Natural killer cell treated with Interleukin-12 subunit alpha and Interleukin-12 subunit beta and Interleukin-15 and Interleukin-18, amount 100 ng/mL, for 72 hours (primary cell): ENCODE data around the gene AGBL1. TPM values are rescaled to one million over a fixed set of nuclear protein-coding genes. Genes with fewer than 3 reads are reported as not detected.

ENCODE experiments used
- ATAC-seq, 2 donors: fragments of 150-1000 bp; cut with Tn5 transposase in 1 of 2; sonication (Bioruptor Pico), chemical (Tn5 transposase) in 1 of 2; 2 replicates each; pipeline ENCODE4 v1.10.0; 2021
- DNase-seq: peaks from one replicate; pipeline ENCODE4 v3.0.0; 2022; ENCODE audit warnings: low spot score
- H3K27ac Mint-ChIP-seq, 2 donors: 1 replicate in 1 of 2; 2 replicates in 1 of 2; pipeline ENCODE4 v1.8.0; 2022; ENCODE audit warnings: mixed read lengths in 2 of 2, mild to moderate bottlenecking in 1 of 2, moderate library complexity in 1 of 2
- H3K27me3 Mint-ChIP-seq, 2 donors: 1 replicate in 1 of 2; 2 replicates in 1 of 2; pipeline ENCODE4 v1.8.0; 2022; ENCODE audit warnings: mixed read lengths in 2 of 2
- H3K36me3 Mint-ChIP-seq: one replicate; pipeline ENCODE4 v1.8.0; 2022; ENCODE audit warnings: mixed read lengths
- H3K4me1 Mint-ChIP-seq, 2 donors: 1 replicate in 1 of 2; 2 replicates in 1 of 2; pipeline ENCODE4 v1.8.0; 2022; ENCODE audit warnings: low read depth in 2 of 2, mixed read lengths in 2 of 2, mild to moderate bottlenecking in 1 of 2
- H3K4me3 Mint-ChIP-seq: one replicate; pipeline ENCODE4 v1.8.0; 2022; ENCODE audit warnings: mixed read lengths
- H3K9me3 Mint-ChIP-seq: 2 replicates; pipeline ENCODE4 v1.8.0; 2022; ENCODE audit warnings: mixed read lengths
- total RNA-seq, 2 donors: library from RNA; stranded (reverse); gene quantifications; one replicate each; pipeline ENCODE4 v1.2.3, GENCODE V29; 2022

Gene AGBL1
- total RNA-seq, 2 donors from 2014 or later = not detected

DNA sequence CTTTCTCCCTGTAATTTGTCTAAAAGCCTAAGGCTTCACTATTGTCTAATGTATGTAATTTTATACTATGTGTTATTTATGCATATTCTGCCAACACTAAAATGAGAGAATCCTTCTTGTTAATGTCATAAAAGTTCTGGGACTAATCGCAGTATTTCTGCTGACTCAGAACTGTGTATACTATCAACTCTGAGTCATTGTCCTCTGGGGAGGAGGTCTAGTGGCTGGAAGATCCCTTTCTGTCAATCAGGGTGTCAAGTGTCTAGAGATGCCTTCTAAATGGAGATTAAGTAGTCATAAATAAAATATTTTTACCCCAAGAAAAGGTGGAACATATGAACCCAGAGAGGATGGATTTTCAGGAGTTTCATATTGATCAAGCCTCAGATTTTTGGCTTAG is 473.4 kb downstream of the AGBL1 start:
- peaks cover 4 to 5% of the 10 kb centered on the region in 2 donors for H3K27me3 Mint-ChIP-seq
- no peaks in the 10 kb centered on the region for H3K9me3 Mint-ChIP-seq
- no peaks in the 10 kb centered on the region for H3K36me3 Mint-ChIP-seq
- H3K4me1 Mint-ChIP-seq = no peaks in the 10 kb centered on the region
- no peak overlapping the region for H3K4me3 Mint-ChIP-seq
- ATAC-seq = no peak
- no peak for DNase-seq
- H3K27ac Mint-ChIP-seq = no peak overlapping the region

DNA sequence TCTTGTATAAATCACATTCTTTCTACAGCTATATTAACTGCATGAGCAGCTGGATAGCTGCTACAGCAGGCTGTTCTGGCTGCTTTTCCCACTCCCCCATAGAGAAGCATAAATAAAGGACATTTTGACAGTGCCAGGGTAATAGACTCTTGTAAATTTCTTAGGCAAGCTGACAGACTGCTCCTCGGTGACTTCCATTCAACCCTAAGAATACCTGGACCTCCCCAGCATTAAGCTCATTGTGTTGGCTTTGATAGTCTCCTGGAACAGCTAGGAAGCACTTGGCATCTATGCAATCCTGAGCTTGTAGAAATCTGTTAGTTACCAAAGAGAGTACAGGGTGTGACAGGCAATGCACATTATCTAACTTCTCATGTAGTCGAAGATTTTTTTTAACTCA is 475.4 kb downstream of the AGBL1 start:
- Mint-ChIP-seq H3K4me1 (no peaks in the 10 kb centered on the region), H3K27ac (no peak overlapping the region), H3K9me3 (no peaks in the 10 kb centered on the region), H3K27me3 (peaks cover 4 to 5% of the 10 kb centered on the region in 2 donors), H3K4me3 (no peak overlapping the region), H3K36me3 (no peaks in the 10 kb centered on the region)
- no peak for DNase-seq
- ATAC-seq = no peak

DNA sequence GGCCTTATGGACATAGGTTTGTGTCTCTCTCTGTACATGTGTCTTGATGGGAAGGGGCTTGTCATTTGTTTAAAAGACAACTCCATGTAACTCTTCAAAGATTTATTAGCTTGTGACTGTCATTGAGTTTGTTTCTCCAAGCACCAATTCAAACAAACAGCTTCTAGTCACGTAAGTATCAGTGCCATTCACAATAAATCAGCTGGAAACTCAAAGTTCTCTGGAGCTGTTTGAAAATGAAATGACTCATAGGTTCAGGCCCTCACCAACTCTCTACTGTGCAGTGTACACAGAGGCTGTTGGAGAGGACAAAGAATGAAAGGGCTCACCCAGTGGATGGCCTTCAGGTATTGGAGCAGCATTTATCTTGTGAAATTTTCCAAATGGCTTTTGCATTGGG is 476.3 kb downstream of the AGBL1 start:
- no peak for ATAC-seq
- Mint-ChIP-seq H3K27ac (no peak overlapping the region), H3K4me3 (no peak overlapping the region), H3K36me3 (no peaks in the 10 kb centered on the region), H3K9me3 (no peaks in the 10 kb centered on the region), H3K4me1 (no peaks in the 10 kb centered on the region), H3K27me3 (peaks cover 4 to 5% of the 10 kb centered on the region in 2 donors)
- no peak for DNase-seq

DNA sequence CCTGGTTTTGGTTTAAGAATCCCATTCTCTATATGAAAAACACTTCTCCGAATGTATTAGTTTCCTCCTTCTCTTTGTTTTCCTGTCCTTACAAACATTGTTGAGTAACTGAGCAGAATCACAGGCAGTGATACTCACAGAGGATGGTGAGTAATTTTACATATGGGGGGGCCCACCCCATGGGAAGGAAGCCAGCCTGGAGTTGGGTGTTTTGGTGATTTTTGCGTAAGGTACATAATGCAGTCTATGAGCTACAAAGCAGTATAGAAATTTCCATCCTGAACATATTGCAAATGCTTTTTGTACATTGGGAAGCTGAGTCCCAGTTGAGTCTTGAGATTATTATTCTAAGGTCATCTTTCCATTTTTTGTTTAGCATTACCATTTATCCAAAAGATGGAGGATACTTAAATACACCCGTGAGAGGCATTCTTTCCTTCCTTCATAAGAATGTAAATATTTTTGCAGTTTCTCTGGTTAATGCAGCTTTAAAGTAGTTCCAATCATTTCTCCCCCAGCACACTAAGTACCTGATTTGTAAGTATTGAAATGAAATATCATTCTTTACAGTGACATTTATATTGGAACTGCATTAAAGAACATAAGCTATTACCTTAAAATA is 476.8 kb downstream of the AGBL1 start:
- DNase-seq (no peak), ATAC-seq (no peak)
- Mint-ChIP-seq H3K27ac (no peak overlapping the region), H3K36me3 (no peaks in the 10 kb centered on the region), H3K4me1 (no peaks in the 10 kb centered on the region), H3K9me3 (no peaks in the 10 kb centered on the region), H3K27me3 (peaks cover 4 to 5% of the 10 kb centered on the region in 2 donors), H3K4me3 (no peak overlapping the region)

DNA sequence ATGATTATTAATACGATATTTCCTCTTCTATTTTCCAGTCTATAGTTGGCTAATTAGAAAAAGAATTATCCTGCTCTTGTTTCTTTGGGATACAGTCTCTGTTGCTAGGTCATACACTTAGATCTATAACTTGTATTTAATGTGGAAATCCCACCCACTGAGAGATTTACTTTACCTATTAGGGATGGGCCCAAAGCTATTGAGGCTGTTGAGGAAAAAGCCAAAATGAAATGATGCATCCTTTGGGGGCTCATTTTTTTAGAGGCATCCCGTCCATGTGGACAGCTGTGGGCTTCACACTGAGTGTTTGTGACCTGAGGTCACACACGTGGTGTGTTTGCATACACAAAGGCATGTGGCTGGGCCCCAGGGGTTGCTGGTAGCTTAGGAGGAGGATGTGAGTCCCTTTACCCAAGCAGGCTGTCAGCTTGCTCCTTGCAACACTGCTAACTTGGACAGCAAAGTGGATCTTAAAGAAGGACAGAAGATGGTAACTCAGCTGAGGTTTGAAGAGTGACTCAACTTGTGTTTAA is 477.4 kb downstream of the AGBL1 start:
- Mint-ChIP-seq H3K9me3 (no peaks in the 10 kb centered on the region), H3K36me3 (no peaks in the 10 kb centered on the region)

DNA sequence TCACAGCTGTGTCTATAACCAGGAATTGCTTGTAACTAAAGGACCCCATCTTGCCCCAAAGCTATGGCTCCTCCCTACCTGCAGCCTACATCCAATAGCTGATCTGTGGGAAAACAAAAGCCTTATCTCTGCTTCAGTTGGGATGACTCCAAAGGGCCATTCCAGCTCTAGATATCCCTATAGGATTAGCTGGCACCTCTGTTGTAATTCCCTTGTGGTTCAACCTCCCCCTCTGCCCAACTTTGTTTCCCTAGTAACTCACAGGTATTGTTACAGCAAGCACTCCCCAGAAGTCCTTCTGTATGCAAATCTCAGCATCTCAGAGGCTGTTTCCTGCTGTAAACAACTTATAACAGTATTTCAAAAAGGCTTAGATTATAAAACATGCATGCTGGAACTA is 478.6 kb downstream of the AGBL1 start:
- H3K4me1 Mint-ChIP-seq = no peaks in the 10 kb centered on the region
- peaks cover 1% of the 10 kb centered on the region for H3K9me3 Mint-ChIP-seq
- no peak overlapping the region for H3K4me3 Mint-ChIP-seq

More for the DNA sequence above, 477.4 kb downstream of the AGBL1 start:
- Mint-ChIP-seq H3K27me3 (peaks cover 0 to 5% of the 10 kb centered on the region in 2 donors), H3K4me3 (no peak overlapping the region), H3K27ac (no peak overlapping the region), H3K4me1 (no peaks in the 10 kb centered on the region)
- DNase-seq (no peak), ATAC-seq (no peak)

DNA sequence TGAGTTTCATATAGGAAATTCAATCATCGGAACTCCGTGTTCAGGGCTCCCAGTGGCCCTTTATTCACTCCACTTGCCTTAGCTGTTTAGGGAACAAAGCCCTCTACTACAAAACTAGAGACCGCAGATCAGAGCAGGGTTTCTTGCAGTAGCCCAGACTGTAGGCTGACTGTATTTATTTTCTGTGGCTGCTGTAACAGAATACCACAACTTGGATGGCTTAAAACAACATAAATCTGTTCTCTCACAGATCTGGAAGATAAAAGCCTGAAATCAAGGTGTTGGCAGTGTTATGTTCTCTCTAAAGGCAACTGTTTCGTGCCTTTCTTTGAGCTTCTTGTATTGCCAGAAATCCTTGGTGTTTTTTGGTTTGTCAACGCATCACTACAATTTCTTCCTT is 479.0 kb downstream of the AGBL1 start:
- no peak for DNase-seq
- Mint-ChIP-seq H3K4me1 (no peaks in the 10 kb centered on the region), H3K4me3 (no peak overlapping the region), H3K27me3 (peaks cover 0 to 5% of the 10 kb centered on the region in 2 donors), H3K9me3 (peaks cover 5% of the 10 kb centered on the region), H3K36me3 (peaks cover 8% of the 10 kb centered on the region), H3K27ac (no peak overlapping the region)
- ATAC-seq = no peak

More for the DNA sequence above, 478.6 kb downstream of the AGBL1 start:
- Mint-ChIP-seq H3K27me3 (peaks cover 0 to 5% of the 10 kb centered on the region in 2 donors), H3K27ac (no peak overlapping the region), H3K36me3 (peaks cover 4% of the 10 kb centered on the region)
- ATAC-seq = no peak
- no peak for DNase-seq

DNA sequence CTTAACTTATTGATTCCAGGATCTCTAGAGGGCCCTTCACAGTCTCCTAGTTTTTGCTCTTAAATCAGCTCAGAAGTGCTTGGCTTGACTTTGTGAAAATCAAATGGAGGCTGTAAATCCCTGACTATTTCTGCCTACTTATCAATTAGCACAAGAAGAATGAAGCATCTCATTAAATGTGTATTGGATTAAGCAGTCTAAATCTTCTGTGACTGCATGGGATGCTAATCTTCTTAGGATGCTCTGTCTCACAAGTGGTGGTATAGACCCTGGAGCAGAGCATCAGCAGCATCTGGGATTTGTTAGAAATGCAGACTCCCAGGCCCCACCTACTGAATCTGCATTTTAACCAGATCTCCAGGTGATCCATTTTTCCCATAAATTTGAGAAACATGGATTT is 488.7 kb downstream of the AGBL1 start:
- ATAC-seq = no peak
- Mint-ChIP-seq H3K4me1 (no peaks in the 10 kb centered on the region), H3K36me3 (peaks cover 17% of the 10 kb centered on the region), H3K4me3 (no peak overlapping the region), H3K27me3 (peaks cover 3 to 28% of the 10 kb centered on the region in 2 donors), H3K9me3 (peaks cover 9% of the 10 kb centered on the region), H3K27ac (no peak overlapping the region)
- DNase-seq = no peak

DNA sequence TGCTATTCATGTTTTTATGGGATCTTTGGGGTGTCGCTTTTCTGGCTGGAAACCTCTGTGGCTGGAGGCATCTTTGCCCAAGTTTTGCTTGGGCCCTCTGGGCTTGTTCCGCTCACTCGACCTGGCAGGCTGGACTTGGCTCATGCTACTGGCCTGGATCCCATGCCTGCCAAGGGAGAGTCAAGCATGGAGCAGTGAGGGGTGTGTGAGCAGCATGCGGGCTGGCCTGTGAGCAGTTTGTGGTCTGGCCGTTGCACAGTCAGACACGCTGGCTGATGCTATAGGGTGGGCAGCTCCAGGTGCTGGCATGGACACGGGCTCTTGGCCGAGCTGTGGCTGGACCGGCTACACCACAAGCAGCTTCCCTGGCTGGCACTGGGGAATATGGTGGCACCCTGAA is 491.1 kb downstream of the AGBL1 start:
- no peak overlapping the region for H3K27ac Mint-ChIP-seq
- peaks cover 6% of the 10 kb centered on the region for H3K36me3 Mint-ChIP-seq
- peaks cover 3 to 28% of the 10 kb centered on the region in 2 donors for H3K27me3 Mint-ChIP-seq
- DNase-seq (no peak), ATAC-seq (no peak)
- H3K4me3 Mint-ChIP-seq = no peak overlapping the region
- H3K4me1 Mint-ChIP-seq = no peaks in the 10 kb centered on the region
- H3K9me3 Mint-ChIP-seq = peaks cover 3% of the 10 kb centered on the region

DNA sequence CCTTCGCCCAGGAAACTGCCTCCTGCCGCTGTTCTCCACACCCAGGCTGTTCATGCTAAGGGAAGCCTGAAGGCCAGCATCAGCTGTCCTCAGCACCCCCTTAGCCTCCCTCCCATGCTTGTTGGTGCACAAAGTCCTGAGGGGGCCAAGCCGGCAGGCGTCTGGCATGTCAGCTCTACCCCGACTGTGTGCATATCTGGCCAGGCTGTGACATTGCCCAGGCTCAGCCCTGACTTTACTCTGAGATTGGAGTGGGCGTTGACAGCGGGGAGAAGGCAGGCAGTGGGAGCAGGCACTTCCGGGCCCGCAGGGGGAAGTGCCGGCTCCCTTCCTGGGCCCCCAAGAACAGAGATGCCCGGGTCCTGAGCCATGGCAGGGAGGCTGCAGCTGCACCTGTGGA is 492.2 kb downstream of the AGBL1 start:
- H3K4me1 Mint-ChIP-seq = no peaks in the 10 kb centered on the region
- no peak for DNase-seq
- ATAC-seq = peak in 1 of 2 donors; percentile 20
- H3K36me3 Mint-ChIP-seq = peaks cover 9% of the 10 kb centered on the region
- peaks cover 3 to 23% of the 10 kb centered on the region in 2 donors for H3K27me3 Mint-ChIP-seq
- peaks cover 3% of the 10 kb centered on the region for H3K9me3 Mint-ChIP-seq
- no peak overlapping the region for H3K4me3 Mint-ChIP-seq
- H3K27ac Mint-ChIP-seq = no peak overlapping the region

DNA sequence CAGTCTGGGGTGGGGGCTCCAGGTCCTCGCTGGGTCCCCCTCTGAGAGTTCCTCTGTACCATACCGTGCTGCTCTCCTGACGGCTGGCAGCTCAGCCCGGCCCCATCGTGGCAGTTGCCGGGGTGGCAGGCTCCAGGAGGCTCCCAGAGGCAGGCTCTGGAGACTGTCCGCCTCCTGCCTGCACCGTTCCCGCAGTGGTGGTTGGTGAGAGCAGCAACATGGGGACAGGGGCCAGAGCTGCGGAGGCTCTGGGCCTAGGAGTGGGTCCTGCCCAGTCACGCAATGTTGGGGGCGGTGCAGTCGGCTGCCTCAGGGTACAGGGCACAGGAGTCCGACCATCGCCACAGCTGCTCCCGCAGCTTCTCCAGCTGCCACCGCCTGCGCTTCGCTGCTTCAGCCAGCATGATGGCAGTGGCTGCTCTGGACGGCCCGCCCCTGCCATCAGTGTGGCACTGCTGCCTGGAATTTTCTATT is 492.7 kb downstream of the AGBL1 start:
- Mint-ChIP-seq H3K27me3 (peaks cover 0 to 23% of the 10 kb centered on the region in 2 donors), H3K4me3 (no peak overlapping the region), H3K9me3 (no peaks in the 10 kb centered on the region), H3K4me1 (no peaks in the 10 kb centered on the region), H3K36me3 (peaks cover 8% of the 10 kb centered on the region), H3K27ac (no peak overlapping the region)
- peak; percentile 20 to 32 for ATAC-seq
- DNase-seq = no peak

DNA sequence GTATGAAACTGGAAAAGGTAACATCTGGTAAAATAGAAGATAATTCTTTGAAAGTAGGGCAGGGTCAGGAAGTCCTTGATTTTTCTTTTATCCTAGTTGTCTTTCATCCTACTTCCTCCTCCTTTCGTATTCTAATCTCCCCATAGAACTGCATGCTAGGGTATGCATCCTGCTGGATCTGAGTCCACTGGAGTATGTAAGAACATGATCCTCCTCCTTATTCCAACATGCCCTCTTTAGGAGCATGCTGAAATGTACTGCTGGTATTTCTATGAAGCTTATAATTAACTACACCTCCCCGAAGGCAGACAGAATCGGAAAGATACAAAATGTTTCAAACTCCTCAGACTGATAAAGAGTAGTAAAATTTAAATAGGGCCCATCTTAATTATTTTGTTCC is 493.8 kb downstream of the AGBL1 start:
- H3K9me3 Mint-ChIP-seq = no peaks in the 10 kb centered on the region
- H3K4me3 Mint-ChIP-seq = no peak overlapping the region
- H3K4me1 Mint-ChIP-seq = no peaks in the 10 kb centered on the region
- no peak for ATAC-seq
- DNase-seq = no peak
- H3K36me3 Mint-ChIP-seq = peaks cover 7% of the 10 kb centered on the region
- no peak overlapping the region for H3K27ac Mint-ChIP-seq
- H3K27me3 Mint-ChIP-seq = peaks cover 0 to 19% of the 10 kb centered on the region in 2 donors

DNA sequence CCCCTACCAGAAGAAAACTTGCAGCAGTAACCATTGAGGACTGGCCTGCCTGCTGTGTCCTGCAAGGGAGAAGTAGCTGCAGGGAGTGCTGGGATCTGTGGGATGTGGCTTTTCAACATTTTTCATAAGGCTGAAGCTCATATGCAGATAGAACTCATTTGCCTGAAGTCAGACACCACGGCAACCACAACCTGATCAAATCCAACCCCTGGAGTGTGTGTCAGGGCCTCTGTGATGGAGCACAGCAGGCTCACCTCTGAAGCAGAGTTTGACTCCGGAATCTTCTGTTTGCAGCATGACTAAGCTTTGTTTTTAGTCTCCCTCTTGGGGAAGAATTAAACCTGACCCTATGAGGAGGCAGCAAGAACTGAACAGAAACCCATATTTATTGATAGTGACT is 508.7 kb downstream of the AGBL1 start:
- Mint-ChIP-seq H3K9me3 (peaks cover 4% of the 10 kb centered on the region), H3K4me1 (no peaks in the 10 kb centered on the region), H3K27me3 (peaks cover 6 to 17% of the 10 kb centered on the region in 2 donors), H3K4me3 (no peak overlapping the region), H3K36me3 (no peaks in the 10 kb centered on the region), H3K27ac (no peak overlapping the region)
- ATAC-seq (no peak), DNase-seq (no peak)

DNA sequence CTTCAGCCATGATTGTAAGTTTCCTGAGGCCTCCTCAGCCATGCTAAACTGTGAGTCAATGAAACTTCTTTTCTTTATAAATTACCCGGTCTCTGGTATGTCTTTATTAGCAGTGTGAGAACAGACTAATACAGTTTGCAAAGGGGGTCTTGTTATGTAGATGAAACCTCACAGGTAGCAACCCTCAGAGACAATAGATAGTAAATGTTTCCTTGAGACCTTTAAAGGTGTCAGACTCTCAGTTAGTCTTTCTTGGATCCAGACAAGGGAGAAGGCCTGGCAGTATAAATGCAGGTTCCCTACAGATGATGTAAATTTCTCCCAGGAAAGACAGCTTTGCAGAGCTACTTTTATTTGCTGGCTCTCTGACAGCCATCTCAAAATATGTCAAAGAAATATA is 510.8 kb downstream of the AGBL1 start:
- Mint-ChIP-seq H3K4me3 (no peak overlapping the region), H3K4me1 (no peaks in the 10 kb centered on the region), H3K36me3 (no peaks in the 10 kb centered on the region), H3K27me3 (peaks cover 0 to 12% of the 10 kb centered on the region in 2 donors), H3K9me3 (peaks cover 3% of the 10 kb centered on the region), H3K27ac (no peak overlapping the region)
- ATAC-seq = no peak
- no peak for DNase-seq

DNA sequence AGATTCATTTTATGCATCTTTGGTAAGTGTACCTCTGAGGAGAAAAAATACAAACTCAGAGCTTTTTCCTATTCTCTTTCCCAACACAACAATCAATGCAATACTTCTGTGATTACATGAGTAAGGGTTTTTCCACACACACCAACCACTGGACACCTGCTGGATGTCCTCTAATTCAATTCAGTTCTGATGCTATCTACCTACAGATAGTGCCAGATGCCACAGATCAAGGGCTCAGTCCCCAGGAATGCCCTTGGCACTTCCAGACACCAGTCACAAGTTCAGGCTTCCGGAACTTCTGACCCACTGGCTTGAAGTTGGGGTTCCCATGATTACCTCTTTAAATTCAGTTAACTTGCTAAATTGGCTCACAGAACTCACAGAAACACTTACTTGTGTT is 511.5 kb downstream of the AGBL1 start:
- Mint-ChIP-seq H3K9me3 (peaks cover 4% of the 10 kb centered on the region), H3K4me1 (no peaks in the 10 kb centered on the region), H3K27ac (no peak overlapping the region), H3K4me3 (no peak overlapping the region), H3K27me3 (peaks cover 0 to 13% of the 10 kb centered on the region in 2 donors), H3K36me3 (no peaks in the 10 kb centered on the region)
- ATAC-seq (no peak), DNase-seq (no peak)
